ENCODE measurements around the gene GHRL.

Gene GHRL

DNA sequence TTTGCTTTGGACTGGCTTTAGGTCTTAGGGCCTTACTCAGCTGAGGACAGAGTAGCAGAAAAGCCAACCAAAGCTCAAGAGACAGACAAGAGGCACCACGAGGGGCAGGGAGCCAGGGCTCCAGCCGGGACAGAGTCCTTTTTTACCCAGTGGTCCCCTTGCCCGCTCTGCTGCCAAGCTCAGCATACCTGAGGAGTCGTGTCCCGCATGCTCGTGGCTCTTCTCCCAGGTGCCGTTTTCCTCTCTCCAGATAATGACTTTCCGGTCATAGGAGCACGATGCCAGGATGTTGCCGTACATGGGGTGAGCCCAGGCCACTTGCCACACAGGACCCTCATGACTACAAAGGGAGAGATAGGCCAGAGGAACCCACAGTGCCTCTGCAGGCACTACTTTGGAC, 19.6 kb upstream of the GHRL start:
- TF ChIP-seq, protein P1, sequence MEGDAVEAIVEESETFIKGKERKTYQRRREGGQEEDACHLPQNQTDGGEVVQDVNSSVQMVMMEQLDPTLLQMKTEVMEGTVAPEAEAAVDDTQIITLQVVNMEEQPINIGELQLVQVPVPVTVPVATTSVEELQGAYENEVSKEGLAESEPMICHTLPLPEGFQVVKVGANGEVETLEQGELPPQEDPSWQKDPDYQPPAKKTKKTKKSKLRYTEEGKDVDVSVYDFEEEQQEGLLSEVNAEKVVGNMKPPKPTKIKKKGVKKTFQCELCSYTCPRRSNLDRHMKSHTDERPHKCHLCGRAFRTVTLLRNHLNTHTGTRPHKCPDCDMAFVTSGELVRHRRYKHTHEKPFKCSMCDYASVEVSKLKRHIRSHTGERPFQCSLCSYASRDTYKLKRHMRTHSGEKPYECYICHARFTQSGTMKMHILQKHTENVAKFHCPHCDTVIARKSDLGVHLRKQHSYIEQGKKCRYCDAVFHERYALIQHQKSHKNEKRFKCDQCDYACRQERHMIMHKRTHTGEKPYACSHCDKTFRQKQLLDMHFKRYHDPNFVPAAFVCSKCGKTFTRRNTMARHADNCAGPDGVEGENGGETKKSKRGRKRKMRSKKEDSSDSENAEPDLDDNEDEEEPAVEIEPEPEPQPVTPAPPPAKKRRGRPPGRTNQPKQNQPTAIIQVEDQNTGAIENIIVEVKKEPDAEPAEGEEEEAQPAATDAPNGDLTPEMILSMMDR (IDR thresholded peaks at IDR 0.05; ENCODE audit: low read depth, low read length): no peak
- no peak for DNase-seq (ENCODE audit: low read depth, low spot score)
- no peak overlapping the region for H3K4me3 ChIP-seq (ENCODE audit: low read depth, low read length)
- in situ Hi-C loops (cut with HindIII; ENCODE audit: low sequenced_read_pairs): no loop called here

DNA sequence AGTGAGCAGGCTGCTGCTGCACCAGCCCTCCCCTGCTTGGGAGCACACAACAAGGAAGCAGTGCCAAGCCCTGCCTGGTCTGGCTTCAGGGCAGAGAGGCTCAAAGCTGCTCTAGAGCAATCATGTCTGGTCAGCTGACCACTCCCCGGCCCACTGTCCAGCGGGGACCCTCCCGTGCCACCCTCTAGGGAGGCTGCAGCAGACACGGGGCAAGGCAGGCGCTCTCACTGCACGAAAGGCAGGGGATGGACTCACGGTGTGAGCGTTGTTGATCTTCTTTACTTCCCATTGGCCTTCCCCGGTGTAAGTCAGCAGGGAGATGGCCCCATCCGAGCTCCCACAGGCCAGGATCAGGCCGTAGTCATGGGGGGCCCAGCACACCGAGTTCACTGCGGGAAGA, 19.0 kb upstream of the GHRL start:
- no peak for DNase-seq (ENCODE audit: low read depth, low spot score)
- no peak overlapping the region for H3K4me3 ChIP-seq (ENCODE audit: low read depth, low read length)
- in situ Hi-C loops (cut with HindIII; ENCODE audit: low sequenced_read_pairs): no loop called here
- TF ChIP-seq, protein P1 (IDR thresholded peaks at IDR 0.05; ENCODE audit: low read depth, low read length): no peak

DNA sequence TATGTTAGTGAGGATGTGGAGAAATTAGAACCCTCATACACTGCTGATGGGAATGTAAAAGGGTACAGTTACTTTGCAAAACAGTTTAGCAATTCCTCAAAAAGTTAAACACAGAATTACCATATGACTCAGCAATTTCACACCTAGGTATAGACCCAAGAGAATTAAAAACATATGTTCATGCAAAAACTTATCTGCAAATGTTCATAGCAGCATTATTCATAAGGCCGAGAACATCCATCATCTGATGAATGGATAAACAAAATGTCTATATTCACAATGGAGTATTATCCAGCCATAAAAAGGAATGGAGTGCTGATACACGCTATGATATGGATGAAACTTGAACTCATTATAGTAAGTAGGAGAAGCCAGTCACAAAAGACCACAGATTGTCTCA, 17.8 kb upstream of the GHRL start:
- H3K4me3 ChIP-seq (ENCODE audit: low read depth, low read length): no peak overlapping the region
- in situ Hi-C loops (cut with HindIII; ENCODE audit: low sequenced_read_pairs): no loop called here
- no peak for DNase-seq (ENCODE audit: low read depth, low spot score)
- TF ChIP-seq, protein P1 (IDR thresholded peaks at IDR 0.05; ENCODE audit: low read depth, low read length): no peak

DNA sequence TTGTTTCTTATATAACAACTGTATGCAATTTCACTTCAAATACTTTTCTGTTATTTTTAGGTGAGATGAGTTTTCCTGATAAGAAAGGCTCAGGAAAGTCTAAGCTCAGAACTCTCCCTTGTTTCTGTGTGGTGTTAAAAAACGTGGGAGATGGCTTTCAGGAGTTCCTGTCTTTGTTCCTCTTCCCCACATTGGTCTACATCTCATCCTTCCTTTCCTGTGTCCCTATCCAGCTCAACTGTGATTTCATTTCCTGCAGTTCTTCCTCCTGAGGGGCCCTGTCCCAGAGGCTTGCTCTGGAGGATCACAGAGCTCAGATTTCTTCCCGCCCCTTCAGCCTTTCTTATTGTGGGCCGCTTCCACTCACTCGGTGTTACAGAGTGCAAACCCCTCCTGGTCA, 17.0 kb upstream of the GHRL start:
- TF ChIP-seq, protein P1 (IDR thresholded peaks at IDR 0.05; ENCODE audit: low read depth, low read length): no peak
- in situ Hi-C loops (cut with HindIII; ENCODE audit: low sequenced_read_pairs): no loop called here
- no peak for DNase-seq (ENCODE audit: low read depth, low spot score)
- no peak overlapping the region for H3K4me3 ChIP-seq (ENCODE audit: low read depth, low read length)

DNA sequence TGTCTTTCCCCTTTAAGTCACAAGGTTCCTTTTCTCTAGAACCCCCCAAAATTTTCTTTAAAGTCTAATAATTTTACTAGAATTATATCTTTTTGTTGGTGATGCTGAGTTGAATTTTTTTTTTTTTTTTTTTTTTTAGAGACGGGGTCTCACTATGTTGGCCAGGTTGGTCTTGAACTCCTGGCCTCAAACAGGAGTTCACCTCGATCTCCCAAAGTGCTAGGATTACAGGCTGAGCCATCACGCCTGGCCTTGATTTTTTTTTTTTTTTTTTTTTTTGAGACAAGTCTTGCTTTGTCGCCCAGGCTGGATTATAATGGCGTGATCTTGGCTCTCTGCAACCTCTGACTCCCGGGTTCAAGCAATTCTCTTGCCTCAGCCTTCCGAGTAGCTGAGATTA, 15.9 kb upstream of the GHRL start:
- in situ Hi-C loops (cut with HindIII; ENCODE audit: low sequenced_read_pairs): no loop called here
- TF ChIP-seq, protein P1 (IDR thresholded peaks at IDR 0.05; ENCODE audit: low read depth, low read length): no peak
- no peak overlapping the region for H3K4me3 ChIP-seq (ENCODE audit: low read depth, low read length)
- DNase-seq (ENCODE audit: low read depth, low spot score): no peak

DNA sequence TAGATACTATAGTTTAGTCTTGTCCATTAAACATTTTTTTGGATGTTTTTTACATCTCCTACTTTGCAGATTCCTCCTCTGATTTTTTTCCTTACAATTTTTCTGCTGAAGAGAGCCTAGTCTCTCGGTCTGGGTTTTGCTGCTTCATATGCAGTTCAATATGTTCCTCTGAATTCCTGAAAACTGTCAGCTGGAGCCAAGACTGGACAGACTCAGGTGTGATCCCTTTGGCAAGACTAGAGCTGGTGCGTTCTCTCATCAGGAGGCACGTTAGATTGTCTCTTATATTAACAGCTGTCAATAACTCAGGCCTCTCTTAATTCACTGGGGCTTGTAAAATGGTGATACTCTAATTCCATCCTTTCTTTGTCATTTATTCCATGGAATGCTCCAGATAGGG, 13.4 kb upstream of the GHRL start:
- H3K4me3 ChIP-seq (ENCODE audit: low read depth, low read length): no peak overlapping the region
- in situ Hi-C loops (cut with HindIII; ENCODE audit: low sequenced_read_pairs): no loop called here
- TF ChIP-seq, protein P1 (IDR thresholded peaks at IDR 0.05; ENCODE audit: low read depth, low read length): no peak
- no peak for DNase-seq (ENCODE audit: low read depth, low spot score)

DNA sequence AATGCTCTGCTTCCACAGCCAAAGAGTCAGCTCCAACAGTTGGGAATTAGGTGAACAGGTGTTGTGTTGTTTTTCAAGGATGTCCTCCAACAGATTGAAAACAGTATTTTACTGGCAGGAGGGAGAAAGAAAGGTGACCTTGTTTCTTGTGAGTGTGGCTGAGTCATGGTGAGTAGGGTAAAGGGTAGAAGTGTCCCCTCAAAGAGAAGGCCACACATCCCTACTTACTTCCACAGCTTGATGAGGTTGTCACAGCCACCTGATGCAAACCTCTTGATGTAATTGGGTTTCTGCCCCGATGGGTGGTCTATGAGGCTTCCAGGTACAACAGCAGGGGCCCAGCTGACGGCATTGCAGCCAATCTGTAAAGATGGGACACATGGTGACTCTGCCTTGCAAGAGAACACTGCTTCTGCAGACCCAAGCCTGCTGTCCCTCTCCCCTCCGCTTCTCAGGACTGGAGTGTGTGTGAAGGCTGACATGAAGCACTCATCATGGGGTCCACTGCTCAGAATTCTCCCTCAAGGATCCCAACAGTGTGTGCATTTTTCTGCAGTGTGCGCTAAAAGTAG, 12.7 kb upstream of the GHRL start:
- H3K4me3 ChIP-seq (ENCODE audit: low read depth, low read length): no peak overlapping the region
- in situ Hi-C loops (cut with HindIII; ENCODE audit: low sequenced_read_pairs): no loop called here
- no peak for DNase-seq (ENCODE audit: low read depth, low spot score)
- TF ChIP-seq, protein P1 (IDR thresholded peaks at IDR 0.05; ENCODE audit: low read depth, low read length): no peak

Data from astrocyte of the spinal cord (primary cell).